Right ventricle myocardium inferior (tissue), 1 donor: ENCODE results near the gene CEP41. TPM values are rescaled to one million over a fixed set of nuclear protein-coding genes. Genes with fewer than 3 reads are reported as not detected.
"Not testable (repeated sequence)": the region's sequence is repeated elsewhere in the genome, so short reads cannot be mapped to it uniquely, and the experiment has no call there.

Experiments used
- ATAC-seq: fragments of 200-7000 bp; cut with Tn5 transposase; one replicate; pipeline ENCODE4 v1.9.1; 2020; ENCODE audit warnings: mild to moderate bottlenecking, moderate library complexity
- DNase-seq: peaks from one replicate; pipeline ENCODE4 v3.0.0; 2021; ENCODE audit errors: missing footprints
- intact Hi-C: fragments of 100-400 bp; cut with DNase I; formaldehyde crosslinking; loops from one replicate; pipeline ENCODE4 v1.11.0; 2022
- total RNA-seq: library from RNA; stranded (reverse); fragmentation: NEBNext Ultra II Directional; extraction: Animal tissue kit (Norgen Biotek cat#: 25700); gene quantifications from one replicate; pipeline ENCODE4 v1.2.1, GENCODE V29; 2021
- donor health status: DM: no; HTN: yes; CAD: no; lungs with severe emphysema.

Gene CEP41
- total RNA-seq, 1 donor from 2014 or later: 3.8 TPM

- intact Hi-C loops: no loop called here
- ATAC-seq (no peak), DNase-seq (no peak)
Observed at GRCh38 chr7:130379921-130380860, 60.6 kb downstream of the CEP41 start, which contains the start of gene CPA1. CPA1 (plus strand) TSS chr7:130380494; CDS start chr7:130380521, 27 bp downstream.

GRCh38 chr7:130379532-130379920, 61.3 kb downstream of the CEP41 start:
- ATAC-seq (no peak), DNase-seq (no peak)
- intact Hi-C loops: no loop called here

GRCh38 chr7:130379019-130379418, 61.8 kb downstream of the CEP41 start:
- DNase-seq (no peak), ATAC-seq (no peak)
- intact Hi-C loops: no loop called here

GRCh38 chr7:130377178-130377577, 63.6 kb downstream of the CEP41 start:
- no peak for DNase-seq
- intact Hi-C loops: no loop called here
- ATAC-seq: no peak

GRCh38 chr7:130376461-130376860, 64.4 kb downstream of the CEP41 start:
- intact Hi-C loops, DNase-seq, ATAC-seq: not testable (repeated sequence)

GRCh38 chr7:130374507-130374906, 66.3 kb downstream of the CEP41 start:
- intact Hi-C loops: no loop called here
- DNase-seq (no peak), ATAC-seq (no peak)

- ATAC-seq (no peak), DNase-seq (no peak)
- intact Hi-C loops: no loop called here
Observed at GRCh38 chr7:130372402-130373165, 68.2 kb downstream of the CEP41 start.

GRCh38 chr7:130371046-130371445, 69.8 kb downstream of the CEP41 start:
- DNase-seq: no peak
- no peak for ATAC-seq

GRCh38 chr7:130369831-130370550, 70.8 kb downstream of the CEP41 start:
- DNase-seq (no peak), ATAC-seq (no peak)
- intact Hi-C loops: no loop called here

More at GRCh38 chr7:130371046-130371445, 69.8 kb downstream of the CEP41 start:
- intact Hi-C loops: no loop called here

- peak; percentile 11 for ATAC-seq
- DNase-seq: no peak
- intact Hi-C loops: no loop called here
Observed at GRCh38 chr7:130369110-130369711, 71.6 kb downstream of the CEP41 start.

GRCh38 chr7:130367836-130368746, 72.7 kb downstream of the CEP41 start:
- ATAC-seq (no peak), DNase-seq (no peak)
- intact Hi-C loops: no loop called here

- intact Hi-C loops: no loop called here
- ATAC-seq (no peak), DNase-seq (no peak)
Observed at GRCh38 chr7:130367088-130367755, 73.6 kb downstream of the CEP41 start.

- intact Hi-C loops: no loop called here
- no peak for ATAC-seq
- DNase-seq: no peak
Observed at GRCh38 chr7:130366564-130366963, 74.3 kb downstream of the CEP41 start.

- intact Hi-C loops: no loop called here
- ATAC-seq (no peak), DNase-seq (no peak)
Observed at GRCh38 chr7:130365511-130366441, 75.0 kb downstream of the CEP41 start.

GRCh38 chr7:130365088-130365487, 75.7 kb downstream of the CEP41 start:
- intact Hi-C loops: no loop called here
- no peak for ATAC-seq
- DNase-seq: no peak

GRCh38 chr7:130364451-130364850, 76.4 kb downstream of the CEP41 start:
- DNase-seq (no peak), ATAC-seq (no peak)
- intact Hi-C loops: no loop called here
